SH-SY5Y (cell line): ENCODE results near the gene OTOR.

Experiments used
- GATA2 ChIP-seq: IDR thresholded peaks from 2 replicates; pipeline ENCODE4 v1.6.1; 2011; ENCODE audit warnings: mild to moderate bottlenecking, low read depth, low read length
- GATA3 ChIP-seq: IDR thresholded peaks from 2 replicates; pipeline ENCODE4 v1.6.1; 2011; ENCODE audit warnings: low read depth, mild to moderate bottlenecking, low read length, moderate library complexity

- TF ChIP-seq GATA3 (no peak), GATA2 (no peak)
Observed at GRCh38 chr20:16785226-16785625, 37.1 kb downstream of the OTOR start.
